ENCODE data around the gene ARL13B.

- TF ChIP-seq TCF12 (IDR thresholded peaks at IDR 0.05), result no peak
- no peak for TF ChIP-seq TCF12 (CRISPR knock-in tag; IDR thresholded peaks at IDR 0.05)
- no peak for TF ChIP-seq RFX5 (IDR thresholded peaks at IDR 0.05; ENCODE audit: low read depth, low read length)
- TF ChIP-seq YY1 (IDR thresholded peaks at IDR 0.05; ENCODE audit: insufficient read depth, insufficient replicate concordance, low read depth, low read length), result no peak
- no peak for TF ChIP-seq MZF1 (CRISPR knock-in tag; IDR thresholded peaks at IDR 0.05; ENCODE audit: borderline replicate concordance)
- no peak for TF ChIP-seq CTCF (CRISPR knock-in tag; IDR thresholded peaks at IDR 0.05)
Measured at GRCh38 chr3:94066506-94067500, 86.8 kb downstream of the ARL13B start.
